ENCODE measurements around the gene CAPN3.

- TF ChIP-seq CTCF (IDR thresholded peaks at IDR 0.05): no peak
- TF ChIP-seq POLR2A (IDR thresholded peaks at IDR 0.05): no peak
- no peak for TF ChIP-seq EP300 (IDR thresholded peaks at IDR 0.05)
Measured at GRCh38 chr15:42359249-42359648, at the start of gene CAPN3.
